SK-N-SH (cell line): ENCODE results near the gene MYMK. TPM values are rescaled to one million over a fixed set of nuclear protein-coding genes. Genes with fewer than 3 reads are reported as not detected.

Source experiments
- CTCF ChIA-PET: fragments of 300-600, 350-600 bp; formaldehyde crosslinking; extraction: SDS; loops from one replicate; lab custom pipeline; 2021; lab: Yijun Ruan, JAX
- POLR2A ChIA-PET: fragments of 350-600 bp; sonication (Branson Sonifier 250); formaldehyde crosslinking; extraction: SDS; loops from one replicate; lab custom pipeline; 2020; ENCODE audit warnings: antibody characterized with exemption, inconsistent platforms; lab: Yijun Ruan, JAX
- DNase-seq: peaks from one replicate; pipeline ENCODE4 v3.0.0; 2012
- H2AFZ ChIP-seq: fragments of 200-600 bp; sonication (generic); 2 replicates; pipeline ENCODE4 v1.8.1; 2016; ENCODE audit warnings: antibody characterized with exemption, mild to moderate bottlenecking, low read depth
- H3F3A ChIP-seq: fragments of 200-600 bp; sonication (generic); replicated peaks from 2 replicates; pipeline ENCODE3; 2016; ENCODE audit warnings: antibody characterized with exemption, mild to moderate bottlenecking; ENCODE audit not compliant: insufficient read depth
- H3K27ac ChIP-seq, 2 experiments: fragments of 200-500 bp in 1 of 2; fragments of 200-600 bp in 1 of 2; sonication (Bioruptor generic) in 1 of 2; sonication (generic), shearing (Covaris generic) in 1 of 2; 2 replicates each; pipeline versions ENCODE4 v1.5.1 to v1.6.1; 2014 to 2016; ENCODE audit warnings: low read depth in 2 of 2, inconsistent platforms in 1 of 2, low read length in 1 of 2, mild to moderate bottlenecking in 1 of 2, mixed read lengths in 1 of 2
- H3K27me3 ChIP-seq: fragments of 200-600 bp; sonication (generic), shearing (Covaris generic); 2 replicates; pipeline ENCODE4 v1.6.1; 2016; ENCODE audit warnings: mixed run types; ENCODE audit not compliant: insufficient read depth
- H3K36me3 ChIP-seq, 2 experiments: fragments of 200-500 bp in 1 of 2; fragments of 200-600 bp in 1 of 2; sonication (Bioruptor generic) in 1 of 2; sonication (generic) in 1 of 2; replicated peaks in 1 of 2; 2 replicates each; pipeline versions ENCODE3 to v1.5.1; 2014 to 2016; ENCODE audit warnings: low read length in 1 of 2, mild to moderate bottlenecking in 1 of 2; ENCODE audit not compliant: insufficient read depth in 2 of 2, control insufficient read depth in 1 of 2
- H3K4me1 ChIP-seq, 2 experiments: fragments of 200-500 bp in 1 of 2; fragments of 200-600 bp in 1 of 2; sonication (Bioruptor generic) in 1 of 2; sonication (generic), shearing (Covaris generic) in 1 of 2; 2 replicates each; pipeline versions ENCODE4 v1.5.1 to v1.6.1; 2014 to 2016; ENCODE audit warnings: low read depth in 1 of 2, low read length in 1 of 2, mixed run types in 1 of 2; ENCODE audit not compliant: insufficient read depth in 2 of 2, control insufficient read depth in 1 of 2
- H3K4me2 ChIP-seq: fragments of 200-600 bp; sonication (generic), shearing (Covaris generic); 2 replicates; pipeline ENCODE4 v1.6.1; 2017; ENCODE audit warnings: mixed run types
- H3K4me3 ChIP-seq, 2 experiments: fragments of 200-500 bp in 1 of 2; fragments of 200-600 bp in 1 of 2; sonication (Bioruptor generic) in 1 of 2; sonication (generic), shearing (Covaris generic) in 1 of 2; 2 replicates each; pipeline versions ENCODE4 v1.5.1 to v1.8.1; 2014 to 2016; ENCODE audit warnings: low read depth in 2 of 2, inconsistent platforms in 1 of 2, low read length in 1 of 2, mild to moderate bottlenecking in 1 of 2, mixed read lengths in 1 of 2, moderate library complexity in 1 of 2
- H3K79me2 ChIP-seq: fragments of 200-600 bp; sonication (generic); 2 replicates; pipeline ENCODE4 v1.8.1; 2017; ENCODE audit warnings: mild to moderate bottlenecking; ENCODE audit not compliant: insufficient read depth
- H3K9ac ChIP-seq: fragments of 200-600 bp; sonication (generic); 2 replicates; pipeline ENCODE4 v1.6.1; 2017; ENCODE audit warnings: mixed run types
- H3K9me2 ChIP-seq: fragments of 200-600 bp; sonication (generic); 2 replicates; pipeline ENCODE4 v1.6.1; 2017; ENCODE audit warnings: mixed run types
- H3K9me3 ChIP-seq: fragments of 200-600 bp; sonication (generic); 2 replicates; pipeline ENCODE4 v1.6.1; 2017; ENCODE audit warnings: mixed run types, mild to moderate bottlenecking, moderate library complexity
- H4K20me1 ChIP-seq: fragments of 200-600 bp; sonication (generic); 2 replicates; pipeline ENCODE4 v1.6.1; 2017; ENCODE audit warnings: mild to moderate bottlenecking, mixed run types; ENCODE audit not compliant: insufficient read depth
- ELF1 ChIP-seq: IDR thresholded peaks from 2 replicates; pipeline ENCODE4 v1.4.0; 2012
- EZH2phosphoT487 ChIP-seq: fragments of 200-600 bp; sonication (generic); IDR thresholded peaks from 2 replicates; pipeline ENCODE4 v1.6.1; 2017; ENCODE audit warnings: low read depth, mixed run types, mild to moderate bottlenecking, antibody characterized with exemption, moderate library complexity, borderline replicate concordance
- FOXM1 ChIP-seq: IDR thresholded peaks from 2 replicates; pipeline ENCODE4 v1.4.0; 2012; ENCODE audit warnings: low read depth, mild to moderate bottlenecking
- GABPA ChIP-seq: IDR thresholded peaks from 2 replicates; pipeline ENCODE4 v1.4.0; 2012; ENCODE audit warnings: low read depth, mild to moderate bottlenecking
- JUND ChIP-seq: IDR thresholded peaks from 2 replicates; pipeline ENCODE4 v1.4.0; 2012
- MAX ChIP-seq: IDR thresholded peaks from 2 replicates; pipeline ENCODE4 v1.4.0; 2012; ENCODE audit warnings: low read depth
- MEF2A ChIP-seq: IDR thresholded peaks from 2 replicates; pipeline ENCODE4 v1.4.0; 2012; ENCODE audit warnings: low read depth, borderline replicate concordance
- PBX3 ChIP-seq: IDR thresholded peaks from 2 replicates; pipeline ENCODE4; 2012
- RAD21 ChIP-seq: IDR thresholded peaks from 2 replicates; pipeline ENCODE4 v1.6.1; 2012; ENCODE audit warnings: mild to moderate bottlenecking, low read length
- RCOR1 ChIP-seq: fragments of 150-350 bp; IDR thresholded peaks from 2 replicates; pipeline ENCODE4 v1.6.1; 2017; ENCODE audit warnings: antibody characterized with exemption, low read length
- RFX5 ChIP-seq: IDR thresholded peaks from 2 replicates; pipeline ENCODE4 v1.6.1; 2012; ENCODE audit warnings: mild to moderate bottlenecking, improper control_type of control experiment, low read length
- SMC3 ChIP-seq: IDR thresholded peaks from 2 replicates; pipeline ENCODE4 v1.6.1; 2012; ENCODE audit warnings: low read depth, low read length, improper control_type of control experiment
- TAF1 ChIP-seq: IDR thresholded peaks from 2 replicates; pipeline ENCODE4 v1.6.1; 2012; ENCODE audit warnings: low read depth, mild to moderate bottlenecking, low read length, moderate library complexity, borderline replicate concordance
- TCF12 ChIP-seq: IDR thresholded peaks from 2 replicates; pipeline ENCODE4 v1.4.0; 2012
- TEAD4 ChIP-seq: IDR thresholded peaks from 2 replicates; pipeline ENCODE4 v1.4.0; 2012; ENCODE audit warnings: mild to moderate bottlenecking, borderline replicate concordance; ENCODE audit not compliant: insufficient read depth
- WGBS: methylation state at CpG from one replicate; pipeline ENCODE4 v1.1.6; 2017; ENCODE audit warnings: low lambda C conversion rate; 5-methylcytosine and 5-hydroxymethylcytosine counted together
- polyA plus RNA-seq, 3 experiments: library from polyadenylated mRNA; depleted of rRNA; stranded (reverse); fragments of >200 nt; gene quantifications; 2 replicates each; pipeline ENCODE4 v1.2.3, GENCODE V29; 2012
- TF ChIP-seq, protein P1 (sequence below): IDR thresholded peaks from 2 replicates; pipeline ENCODE4 v1.4.0; 2012; ENCODE audit warnings: low read depth, borderline replicate concordance
- TF ChIP-seq, protein P2 (sequence below): IDR thresholded peaks from 2 replicates; pipeline ENCODE4 v1.4.0; 2012; ENCODE audit warnings: low read depth, borderline replicate concordance
- TF ChIP-seq, protein P3 (sequence below): IDR thresholded peaks from 2 replicates; pipeline ENCODE4 v1.6.1; 2012; ENCODE audit warnings: mild to moderate bottlenecking, low read depth, low read length, moderate library complexity
- TF ChIP-seq, protein P4 (sequence below): fragments of 150-350 bp; IDR thresholded peaks from 2 replicates; pipeline ENCODE4 v1.6.1; 2016; ENCODE audit warnings: mild to moderate bottlenecking, low read depth, low read length

Gene MYMK
- polyA plus RNA-seq, 1 of the 3 experiments (the other 2 are of a cell fraction) = not detected

DNA sequence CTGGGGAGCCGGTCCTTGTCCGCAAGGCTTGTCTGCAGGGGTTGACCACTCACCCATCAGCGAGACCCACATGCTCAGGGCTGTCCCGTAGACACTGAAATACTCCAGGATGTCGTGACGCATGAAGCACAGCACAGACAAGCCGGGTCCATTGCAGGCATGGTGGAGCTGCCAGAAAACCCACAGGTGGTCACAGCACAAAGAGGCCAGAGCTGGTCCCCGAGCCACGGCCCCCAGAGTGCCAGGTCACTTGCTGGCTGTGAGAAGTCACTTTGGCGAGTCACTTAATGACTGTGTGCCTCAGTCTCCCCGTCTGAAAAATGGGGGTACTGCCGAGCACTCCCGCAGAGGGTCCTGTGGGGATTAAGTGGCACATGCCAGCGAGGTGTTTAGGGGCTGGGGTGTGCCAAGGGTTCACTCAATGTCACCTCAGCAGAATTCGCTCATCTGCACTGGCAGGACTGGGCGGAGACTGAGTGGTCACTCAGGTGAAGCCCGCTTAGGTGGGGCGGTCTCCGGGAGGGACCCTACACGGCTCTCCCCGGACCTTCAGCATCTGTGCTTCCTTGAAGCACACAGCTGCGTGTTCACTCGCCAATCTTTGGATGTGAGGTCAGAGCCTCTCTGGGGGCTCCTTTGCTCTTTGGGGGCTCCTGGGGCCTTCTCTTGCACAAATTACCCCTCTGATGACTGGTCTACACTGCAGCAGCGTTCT, 4.5 kb downstream of the MYMK start (continued):
- TF ChIP-seq, protein P1, sequence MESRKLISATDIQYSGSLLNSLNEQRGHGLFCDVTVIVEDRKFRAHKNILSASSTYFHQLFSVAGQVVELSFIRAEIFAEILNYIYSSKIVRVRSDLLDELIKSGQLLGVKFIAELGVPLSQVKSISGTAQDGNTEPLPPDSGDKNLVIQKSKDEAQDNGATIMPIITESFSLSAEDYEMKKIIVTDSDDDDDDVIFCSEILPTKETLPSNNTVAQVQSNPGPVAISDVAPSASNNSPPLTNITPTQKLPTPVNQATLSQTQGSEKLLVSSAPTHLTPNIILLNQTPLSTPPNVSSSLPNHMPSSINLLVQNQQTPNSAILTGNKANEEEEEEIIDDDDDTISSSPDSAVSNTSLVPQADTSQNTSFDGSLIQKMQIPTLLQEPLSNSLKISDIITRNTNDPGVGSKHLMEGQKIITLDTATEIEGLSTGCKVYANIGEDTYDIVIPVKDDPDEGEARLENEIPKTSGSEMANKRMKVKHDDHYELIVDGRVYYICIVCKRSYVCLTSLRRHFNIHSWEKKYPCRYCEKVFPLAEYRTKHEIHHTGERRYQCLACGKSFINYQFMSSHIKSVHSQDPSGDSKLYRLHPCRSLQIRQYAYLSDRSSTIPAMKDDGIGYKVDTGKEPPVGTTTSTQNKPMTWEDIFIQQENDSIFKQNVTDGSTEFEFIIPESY = no peak

DNA sequence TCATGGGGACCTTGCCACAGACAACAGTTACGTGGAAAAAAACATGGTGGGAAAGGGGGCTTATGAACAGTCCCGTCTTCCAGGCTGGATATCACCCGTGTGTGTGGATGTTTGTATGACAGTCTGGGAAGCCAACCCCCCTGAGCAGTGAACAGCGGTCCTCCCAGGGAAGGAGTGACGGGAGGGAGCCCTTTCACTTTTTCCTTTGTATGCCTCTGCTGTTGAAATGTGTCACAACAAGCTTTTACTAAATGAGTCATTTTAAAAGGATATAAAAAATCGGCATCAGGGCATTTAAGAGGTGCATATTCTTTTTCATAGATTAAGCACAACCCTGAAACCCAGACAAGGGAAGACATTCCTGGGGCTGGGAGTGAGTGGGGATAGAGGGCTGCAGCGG, 5.1 kb downstream of the MYMK start:
- no peak overlapping the region for H2AFZ ChIP-seq
- no peak for DNase-seq
- H4K20me1 ChIP-seq = no peaks in the 10 kb centered on the region
- H3K79me2 ChIP-seq = no peaks in the 10 kb centered on the region
- no peak overlapping the region for H3K4me2 ChIP-seq
- no peaks in the 10 kb centered on the region for H3K27me3 ChIP-seq
- H3K9me3 ChIP-seq = no peaks in the 10 kb centered on the region
- no peak overlapping the region for H3K9ac ChIP-seq
- CTCF ChIA-PET = no interaction called here
- H3K4me3 ChIP-seq = no peak overlapping the region
- TF ChIP-seq EZH2phosphoT487 (no peak), ELF1 (no peak), RFX5 (no peak), SMC3 (no peak), RAD21 (no peak), JUND (no peak), TEAD4 (no peak), MEF2A (no peak), RCOR1 (no peak), TAF1 (no peak), TCF12 (no peak), MAX (no peak), FOXM1 (no peak), PBX3 (no peak), GABPA (no peak)
- TF ChIP-seq, protein P2, sequence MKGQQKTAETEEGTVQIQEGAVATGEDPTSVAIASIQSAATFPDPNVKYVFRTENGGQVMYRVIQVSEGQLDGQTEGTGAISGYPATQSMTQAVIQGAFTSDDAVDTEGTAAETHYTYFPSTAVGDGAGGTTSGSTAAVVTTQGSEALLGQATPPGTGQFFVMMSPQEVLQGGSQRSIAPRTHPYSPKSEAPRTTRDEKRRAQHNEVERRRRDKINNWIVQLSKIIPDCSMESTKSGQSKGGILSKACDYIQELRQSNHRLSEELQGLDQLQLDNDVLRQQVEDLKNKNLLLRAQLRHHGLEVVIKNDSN = no peak
- TF ChIP-seq, protein P3, sequence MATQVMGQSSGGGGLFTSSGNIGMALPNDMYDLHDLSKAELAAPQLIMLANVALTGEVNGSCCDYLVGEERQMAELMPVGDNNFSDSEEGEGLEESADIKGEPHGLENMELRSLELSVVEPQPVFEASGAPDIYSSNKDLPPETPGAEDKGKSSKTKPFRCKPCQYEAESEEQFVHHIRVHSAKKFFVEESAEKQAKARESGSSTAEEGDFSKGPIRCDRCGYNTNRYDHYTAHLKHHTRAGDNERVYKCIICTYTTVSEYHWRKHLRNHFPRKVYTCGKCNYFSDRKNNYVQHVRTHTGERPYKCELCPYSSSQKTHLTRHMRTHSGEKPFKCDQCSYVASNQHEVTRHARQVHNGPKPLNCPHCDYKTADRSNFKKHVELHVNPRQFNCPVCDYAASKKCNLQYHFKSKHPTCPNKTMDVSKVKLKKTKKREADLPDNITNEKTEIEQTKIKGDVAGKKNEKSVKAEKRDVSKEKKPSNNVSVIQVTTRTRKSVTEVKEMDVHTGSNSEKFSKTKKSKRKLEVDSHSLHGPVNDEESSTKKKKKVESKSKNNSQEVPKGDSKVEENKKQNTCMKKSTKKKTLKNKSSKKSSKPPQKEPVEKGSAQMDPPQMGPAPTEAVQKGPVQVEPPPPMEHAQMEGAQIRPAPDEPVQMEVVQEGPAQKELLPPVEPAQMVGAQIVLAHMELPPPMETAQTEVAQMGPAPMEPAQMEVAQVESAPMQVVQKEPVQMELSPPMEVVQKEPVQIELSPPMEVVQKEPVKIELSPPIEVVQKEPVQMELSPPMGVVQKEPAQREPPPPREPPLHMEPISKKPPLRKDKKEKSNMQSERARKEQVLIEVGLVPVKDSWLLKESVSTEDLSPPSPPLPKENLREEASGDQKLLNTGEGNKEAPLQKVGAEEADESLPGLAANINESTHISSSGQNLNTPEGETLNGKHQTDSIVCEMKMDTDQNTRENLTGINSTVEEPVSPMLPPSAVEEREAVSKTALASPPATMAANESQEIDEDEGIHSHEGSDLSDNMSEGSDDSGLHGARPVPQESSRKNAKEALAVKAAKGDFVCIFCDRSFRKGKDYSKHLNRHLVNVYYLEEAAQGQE = no peak
- TF ChIP-seq, protein P4, sequence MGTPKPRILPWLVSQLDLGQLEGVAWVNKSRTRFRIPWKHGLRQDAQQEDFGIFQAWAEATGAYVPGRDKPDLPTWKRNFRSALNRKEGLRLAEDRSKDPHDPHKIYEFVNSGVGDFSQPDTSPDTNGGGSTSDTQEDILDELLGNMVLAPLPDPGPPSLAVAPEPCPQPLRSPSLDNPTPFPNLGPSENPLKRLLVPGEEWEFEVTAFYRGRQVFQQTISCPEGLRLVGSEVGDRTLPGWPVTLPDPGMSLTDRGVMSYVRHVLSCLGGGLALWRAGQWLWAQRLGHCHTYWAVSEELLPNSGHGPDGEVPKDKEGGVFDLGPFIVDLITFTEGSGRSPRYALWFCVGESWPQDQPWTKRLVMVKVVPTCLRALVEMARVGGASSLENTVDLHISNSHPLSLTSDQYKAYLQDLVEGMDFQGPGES = no peak
- POLR2A ChIA-PET = no interaction called here
- H3K27ac ChIP-seq = no peak overlapping the region
- no peaks in the 10 kb centered on the region for H3K9me2 ChIP-seq
- H3K36me3 ChIP-seq = no peaks in the 10 kb centered on the region
- H3F3A ChIP-seq = no peaks in the 10 kb centered on the region
- WGBS = 48% methylated on average over 7 of the region's 7 CpGs
- peaks cover 0 to 80% of the 10 kb centered on the region in 2 experiments; a peak in 1 of 4 replicates for H3K4me1 ChIP-seq
